Occipital lobe (tissue), 2 donors: ENCODE data around the gene SH2D6. TPM values are rescaled to one million over a fixed set of nuclear protein-coding genes. Genes with fewer than 3 reads are reported as not detected.
"Not testable (repeated sequence)": the region's sequence is repeated elsewhere in the genome, so short reads cannot be mapped to it uniquely, and the experiment has no call there.

Source experiments
- DNase-seq: peaks from one replicate; lab custom pipeline; 2025; lab: John Stamatoyannopoulos, UW
- total RNA-seq: library from RNA; depleted of rRNA; stranded (reverse); fragments of >200 nt; gene quantifications from one replicate; pipeline ENCODE4 v1.2.3, GENCODE V29; 2014

The SH2D6 gene
- total RNA-seq, 1 donor from 2014 or later, result 0.47 TPM

GRCh38 chr2:85439025-85439472, 20.5 kb downstream of the SH2D6 start:
- no peak for DNase-seq

GRCh38 chr2:85439569-85439968, 21.1 kb downstream of the SH2D6 start:
- not testable (repeated sequence) for DNase-seq

GRCh38 chr2:85439986-85440385, 21.5 kb downstream of the SH2D6 start:
- no peak for DNase-seq

- DNase-seq, result no peak
These were observed 22.2 kb downstream of the SH2D6 start for GRCh38 chr2:85440729-85441128.

- no peak for DNase-seq
These were observed 23.4 kb downstream of the SH2D6 start for GRCh38 chr2:85441864-85442263.

- DNase-seq, result no peak
These were observed 26.2 kb downstream of the SH2D6 start for GRCh38 chr2:85444629-85445172.

GRCh38 chr2:85445316-85446295, 27.1 kb downstream of the SH2D6 start:
- DNase-seq, result no peak

- DNase-seq, result no peak
These were observed 28.0 kb downstream of the SH2D6 start for GRCh38 chr2:85446296-85447221.

- no peak for DNase-seq
These were observed 28.7 kb downstream of the SH2D6 start for GRCh38 chr2:85447222-85447585.

- DNase-seq, result no peak
These were observed 30.1 kb downstream of the SH2D6 start for GRCh38 chr2:85448461-85449213.

GRCh38 chr2:85449214-85449588, 30.7 kb downstream of the SH2D6 start:
- DNase-seq, result no peak

- DNase-seq, result no peak
These were observed 33.7 kb downstream of the SH2D6 start for GRCh38 chr2:85452237-85452636.

- DNase-seq, result no peak
These were observed 35.1 kb downstream of the SH2D6 start for GRCh38 chr2:85453571-85453970.

- no peak for DNase-seq
These were observed 37.1 kb downstream of the SH2D6 start for GRCh38 chr2:85455552-85456090.

- DNase-seq, result no peak
These were observed 38.5 kb downstream of the SH2D6 start for GRCh38 chr2:85457043-85457442.

- DNase-seq, result no peak
These were observed 39.4 kb downstream of the SH2D6 start for GRCh38 chr2:85457877-85458316.

GRCh38 chr2:85458601-85459563, 40.4 kb downstream of the SH2D6 start:
- no peak for DNase-seq

- DNase-seq, result no peak
These were observed 41.3 kb downstream of the SH2D6 start for GRCh38 chr2:85459771-85460170.

GRCh38 chr2:85462322-85462721, 43.8 kb downstream of the SH2D6 start:
- no peak for DNase-seq
